DOHH2 (cell line): ENCODE measurements around the gene USP12.

Experiments
- EZH2phosphoT487 ChIP-seq: fragments of 200-600 bp; sonication (generic); IDR thresholded peaks from 2 replicates; pipeline ENCODE4 v1.6.1; 2017; ENCODE audit warnings: borderline replicate concordance, mild to moderate bottlenecking, antibody characterized with exemption, low read length, moderate library complexity, mixed read lengths
- TF ChIP-seq, protein P1 (sequence below): fragments of 200-600 bp; sonication (generic); IDR thresholded peaks from one replicate; pipeline ENCODE4 v1.5.1; 2014; ENCODE audit warnings: antibody characterized with exemption, mild to moderate bottlenecking, low read depth, low read length; ENCODE audit not compliant: poor library complexity, severe bottlenecking

DNA sequence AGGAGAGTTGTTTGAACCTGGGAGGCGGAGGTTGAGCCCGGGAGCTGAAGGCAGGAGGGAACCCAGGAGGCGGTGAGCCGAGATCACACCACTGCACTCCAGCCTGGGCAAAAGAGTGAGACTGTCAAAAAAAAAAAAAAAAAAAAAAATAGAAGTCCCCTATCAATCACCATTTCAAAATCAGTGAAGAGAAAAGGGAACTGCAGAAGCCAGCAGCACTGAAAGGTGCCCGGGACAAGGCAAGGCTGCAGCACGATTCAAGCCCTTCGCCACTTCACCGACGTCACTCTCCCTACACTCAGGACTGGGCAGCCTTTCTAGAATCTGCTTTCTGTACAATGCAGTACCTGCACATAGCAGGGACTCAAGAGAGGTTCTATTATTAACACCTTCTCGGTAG lies 21.9 kb upstream of the USP12 start:
- TF ChIP-seq, protein P1, sequence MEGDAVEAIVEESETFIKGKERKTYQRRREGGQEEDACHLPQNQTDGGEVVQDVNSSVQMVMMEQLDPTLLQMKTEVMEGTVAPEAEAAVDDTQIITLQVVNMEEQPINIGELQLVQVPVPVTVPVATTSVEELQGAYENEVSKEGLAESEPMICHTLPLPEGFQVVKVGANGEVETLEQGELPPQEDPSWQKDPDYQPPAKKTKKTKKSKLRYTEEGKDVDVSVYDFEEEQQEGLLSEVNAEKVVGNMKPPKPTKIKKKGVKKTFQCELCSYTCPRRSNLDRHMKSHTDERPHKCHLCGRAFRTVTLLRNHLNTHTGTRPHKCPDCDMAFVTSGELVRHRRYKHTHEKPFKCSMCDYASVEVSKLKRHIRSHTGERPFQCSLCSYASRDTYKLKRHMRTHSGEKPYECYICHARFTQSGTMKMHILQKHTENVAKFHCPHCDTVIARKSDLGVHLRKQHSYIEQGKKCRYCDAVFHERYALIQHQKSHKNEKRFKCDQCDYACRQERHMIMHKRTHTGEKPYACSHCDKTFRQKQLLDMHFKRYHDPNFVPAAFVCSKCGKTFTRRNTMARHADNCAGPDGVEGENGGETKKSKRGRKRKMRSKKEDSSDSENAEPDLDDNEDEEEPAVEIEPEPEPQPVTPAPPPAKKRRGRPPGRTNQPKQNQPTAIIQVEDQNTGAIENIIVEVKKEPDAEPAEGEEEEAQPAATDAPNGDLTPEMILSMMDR: no peak
- no peak for TF ChIP-seq EZH2phosphoT487
